ENCODE data around the gene SIK2. TPM values are rescaled to one million over a fixed set of nuclear protein-coding genes. Genes with fewer than 3 reads are reported as not detected.

SIK2 gene
- total RNA-seq, 1 donor from 2014 or later: 16.3 TPM

DNA sequence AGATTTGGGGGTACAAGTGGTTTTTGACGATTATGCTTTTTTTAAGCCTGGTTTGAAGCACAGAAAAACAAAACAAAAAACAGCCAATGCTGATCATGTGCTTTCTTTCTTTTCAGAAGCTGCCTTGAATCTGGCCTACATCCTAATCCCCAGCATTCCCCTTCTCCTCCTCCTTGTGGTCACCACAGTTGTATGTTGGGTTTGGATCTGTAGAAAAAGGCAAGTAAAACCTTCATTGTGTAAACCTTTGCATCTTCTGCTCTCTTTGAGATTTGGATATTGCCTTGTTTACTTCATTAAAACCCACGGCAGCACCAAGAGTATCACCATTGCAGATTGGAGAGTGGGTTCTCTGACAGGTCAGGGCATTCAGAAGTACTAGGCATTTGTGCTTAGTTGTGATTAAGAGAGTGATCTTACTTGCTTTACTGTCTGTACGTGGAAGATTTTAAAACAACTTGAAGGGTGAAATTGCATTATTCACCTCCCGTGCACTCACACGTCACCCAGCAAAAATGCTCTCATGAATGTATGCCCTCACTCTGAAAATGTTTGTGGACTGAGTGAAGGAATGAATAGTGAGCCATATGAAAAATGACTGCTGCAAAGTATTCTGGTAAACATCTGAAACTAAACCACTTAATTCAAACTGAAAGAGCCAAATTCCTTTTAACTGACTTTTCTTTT, 44.7 kb upstream of the SIK2 start:
- no peak for TF ChIP-seq EZH2 (IDR thresholded peaks at IDR 0.05)
- Histone ChIP-seq H2AFZ (replicated peaks) (no peak overlapping the region), H3K27ac (no peak overlapping the region), H3K9ac (no peak overlapping the region), H3F3A (ENCODE audit: low read depth) (no peaks in the 10 kb centered on the region), H4K20me1 (ENCODE audit: low read depth) (no peaks in the 10 kb centered on the region), H3K36me3 (no peaks in the 10 kb centered on the region), H3K9me3 (ENCODE audit: low read depth) (no peaks in the 10 kb centered on the region), H3K4me1 (peaks cover 7% of the 10 kb centered on the region), H3K79me2 (ENCODE audit: low read depth) (no peaks in the 10 kb centered on the region), H3K27me3 (no peaks in the 10 kb centered on the region), H3K4me3 (no peak overlapping the region), H3K4me2 (no peak overlapping the region)
- H3K4me1 Mint-ChIP-seq: no peaks in the 10 kb centered on the region
- H3K4me3 Mint-ChIP-seq: no peak overlapping the region
- no peaks in the 10 kb centered on the region for H3K27me3 Mint-ChIP-seq (ENCODE audit: insufficient read depth, low read depth)
- no peaks in the 10 kb centered on the region for H3K36me3 Mint-ChIP-seq
- no peak for DNase-seq (ENCODE audit: low spot score)
- no peak overlapping the region for H3K27ac Mint-ChIP-seq
- peaks cover 8% of the 10 kb centered on the region for H3K9me3 Mint-ChIP-seq

DNA sequence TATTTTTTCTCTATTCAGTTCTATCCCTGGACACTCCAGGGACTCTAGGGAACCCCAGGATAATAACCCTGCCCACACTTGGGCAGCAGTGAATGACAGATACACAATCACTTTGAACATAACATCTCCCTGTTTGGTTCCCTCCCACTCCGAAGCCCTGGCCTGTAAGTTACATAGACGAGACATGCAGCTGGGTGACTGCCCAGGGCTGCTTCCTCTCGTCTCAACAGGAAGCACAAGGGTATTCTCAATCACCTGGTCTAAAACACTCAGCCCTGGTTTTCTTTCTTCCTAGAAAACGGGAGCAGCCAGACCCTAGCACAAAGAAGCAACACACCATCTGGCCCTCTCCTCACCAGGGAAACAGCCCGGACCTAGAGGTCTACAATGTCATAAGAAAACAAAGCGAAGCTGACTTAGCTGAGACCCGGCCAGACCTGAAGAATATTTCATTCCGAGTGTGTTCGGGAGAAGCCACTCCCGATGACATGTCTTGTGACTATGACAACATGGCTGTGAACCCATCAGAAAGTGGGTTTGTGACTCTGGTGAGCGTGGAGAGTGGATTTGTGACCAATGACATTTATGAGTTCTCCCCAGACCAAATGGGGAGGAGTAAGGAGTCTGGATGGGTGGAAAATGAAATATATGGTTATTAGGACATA, 42.3 kb upstream of the SIK2 start:
- Histone ChIP-seq H3K27ac (no peak overlapping the region), H3K9me3 (ENCODE audit: low read depth) (no peaks in the 10 kb centered on the region), H3K79me2 (ENCODE audit: low read depth) (no peaks in the 10 kb centered on the region), H2AFZ (replicated peaks) (no peak overlapping the region), H3K9ac (no peak overlapping the region), H3F3A (ENCODE audit: low read depth) (no peaks in the 10 kb centered on the region), H3K4me3 (no peak overlapping the region), H3K36me3 (no peaks in the 10 kb centered on the region), H4K20me1 (ENCODE audit: low read depth) (no peaks in the 10 kb centered on the region), H3K4me2 (no peak overlapping the region), H3K4me1 (peaks cover 7% of the 10 kb centered on the region), H3K27me3 (no peaks in the 10 kb centered on the region)
- H3K36me3 Mint-ChIP-seq: no peaks in the 10 kb centered on the region
- H3K4me1 Mint-ChIP-seq: no peaks in the 10 kb centered on the region
- no peak overlapping the region for H3K27ac Mint-ChIP-seq
- H3K27me3 Mint-ChIP-seq (ENCODE audit: insufficient read depth, low read depth): peaks cover 2% of the 10 kb centered on the region
- no peak for TF ChIP-seq EZH2phosphoT487 (IDR thresholded peaks at IDR 0.05)
- TF ChIP-seq, protein P1, sequence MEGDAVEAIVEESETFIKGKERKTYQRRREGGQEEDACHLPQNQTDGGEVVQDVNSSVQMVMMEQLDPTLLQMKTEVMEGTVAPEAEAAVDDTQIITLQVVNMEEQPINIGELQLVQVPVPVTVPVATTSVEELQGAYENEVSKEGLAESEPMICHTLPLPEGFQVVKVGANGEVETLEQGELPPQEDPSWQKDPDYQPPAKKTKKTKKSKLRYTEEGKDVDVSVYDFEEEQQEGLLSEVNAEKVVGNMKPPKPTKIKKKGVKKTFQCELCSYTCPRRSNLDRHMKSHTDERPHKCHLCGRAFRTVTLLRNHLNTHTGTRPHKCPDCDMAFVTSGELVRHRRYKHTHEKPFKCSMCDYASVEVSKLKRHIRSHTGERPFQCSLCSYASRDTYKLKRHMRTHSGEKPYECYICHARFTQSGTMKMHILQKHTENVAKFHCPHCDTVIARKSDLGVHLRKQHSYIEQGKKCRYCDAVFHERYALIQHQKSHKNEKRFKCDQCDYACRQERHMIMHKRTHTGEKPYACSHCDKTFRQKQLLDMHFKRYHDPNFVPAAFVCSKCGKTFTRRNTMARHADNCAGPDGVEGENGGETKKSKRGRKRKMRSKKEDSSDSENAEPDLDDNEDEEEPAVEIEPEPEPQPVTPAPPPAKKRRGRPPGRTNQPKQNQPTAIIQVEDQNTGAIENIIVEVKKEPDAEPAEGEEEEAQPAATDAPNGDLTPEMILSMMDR (IDR thresholded peaks at IDR 0.05): no peak
- TF ChIP-seq EZH2 (IDR thresholded peaks at IDR 0.05): no peak
- H3K4me3 Mint-ChIP-seq: no peak overlapping the region
- H3K9me3 Mint-ChIP-seq: peaks cover 8% of the 10 kb centered on the region
- DNase-seq (ENCODE audit: low spot score): no peak

DNA sequence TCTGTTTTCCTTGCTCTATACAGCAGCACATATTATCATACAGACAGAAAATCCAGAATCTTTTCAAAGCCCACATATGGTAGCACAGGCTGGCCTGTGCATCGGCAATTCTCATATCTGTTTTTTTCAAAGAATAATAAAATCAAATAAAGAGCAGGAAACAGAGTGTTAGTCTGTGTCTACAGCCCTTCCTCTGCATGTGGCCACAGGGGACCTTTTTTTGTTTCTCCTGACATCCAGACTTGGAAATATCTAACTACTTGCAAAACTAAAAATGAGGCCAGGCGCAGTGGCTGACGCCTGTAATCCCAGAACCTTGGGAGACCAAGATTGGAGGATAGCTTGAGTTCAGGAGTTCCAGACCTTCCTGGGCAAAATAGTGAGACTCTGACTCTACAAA, 41.4 kb upstream of the SIK2 start:
- Histone ChIP-seq H3K4me2 (no peak overlapping the region), H3F3A (ENCODE audit: low read depth) (no peaks in the 10 kb centered on the region), H2AFZ (replicated peaks) (no peak overlapping the region), H3K27me3 (no peaks in the 10 kb centered on the region), H3K9me3 (ENCODE audit: low read depth) (no peaks in the 10 kb centered on the region), H3K4me3 (no peak overlapping the region), H3K27ac (no peak overlapping the region), H3K36me3 (no peaks in the 10 kb centered on the region), H3K9ac (no peak overlapping the region), H4K20me1 (ENCODE audit: low read depth) (no peaks in the 10 kb centered on the region), H3K79me2 (ENCODE audit: low read depth) (no peaks in the 10 kb centered on the region), H3K4me1 (peaks cover 7% of the 10 kb centered on the region)
- Mint-ChIP-seq H3K36me3 (no peaks in the 10 kb centered on the region), H3K27me3 (ENCODE audit: insufficient read depth, low read depth) (peaks cover 2% of the 10 kb centered on the region), H3K9me3 (peaks cover 5% of the 10 kb centered on the region), H3K4me3 (no peak overlapping the region), H3K4me1 (no peaks in the 10 kb centered on the region), H3K27ac (no peak overlapping the region)
- TF ChIP-seq, protein P1 (IDR thresholded peaks at IDR 0.05): no peak
- TF ChIP-seq EZH2phosphoT487 (IDR thresholded peaks at IDR 0.05): no peak
- TF ChIP-seq EZH2 (IDR thresholded peaks at IDR 0.05): no peak
- no peak for DNase-seq (ENCODE audit: low spot score)

DNA sequence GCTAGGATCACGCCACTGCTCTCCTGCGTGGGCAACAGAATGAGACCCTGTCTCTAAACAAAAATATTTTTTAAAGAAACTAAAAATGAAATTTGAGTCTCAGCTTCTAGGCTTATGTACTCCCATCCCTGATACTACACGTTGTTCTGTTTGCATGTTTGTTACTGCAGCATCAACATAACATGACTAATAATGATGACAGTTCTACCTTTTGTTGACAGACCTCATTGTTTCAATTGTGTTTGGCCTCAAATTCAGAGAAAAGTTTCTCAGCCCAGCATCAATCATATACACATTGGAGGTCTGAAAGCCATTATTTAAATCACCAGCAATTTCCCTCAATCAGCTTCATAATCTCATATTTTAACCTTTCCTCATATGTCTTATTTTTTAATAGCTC, 40.9 kb upstream of the SIK2 start:
- Mint-ChIP-seq H3K4me3 (no peak overlapping the region), H3K4me1 (peaks cover 3% of the 10 kb centered on the region), H3K36me3 (no peaks in the 10 kb centered on the region), H3K27ac (no peak overlapping the region), H3K27me3 (ENCODE audit: insufficient read depth, low read depth) (peaks cover 2% of the 10 kb centered on the region), H3K9me3 (peaks cover 5% of the 10 kb centered on the region)
- H3K27ac ChIP-seq: no peak overlapping the region
- H3K4me2 ChIP-seq: no peak overlapping the region
- no peaks in the 10 kb centered on the region for H4K20me1 ChIP-seq (ENCODE audit: low read depth)
- no peaks in the 10 kb centered on the region for H3K36me3 ChIP-seq
- H3K27me3 ChIP-seq: no peaks in the 10 kb centered on the region
- H3K4me1 ChIP-seq: peaks cover 7% of the 10 kb centered on the region
- no peak for TF ChIP-seq EZH2 (IDR thresholded peaks at IDR 0.05)
- TF ChIP-seq, protein P1 (IDR thresholded peaks at IDR 0.05): no peak
- TF ChIP-seq EZH2phosphoT487 (IDR thresholded peaks at IDR 0.05): no peak
- H3K9ac ChIP-seq: no peak overlapping the region
- H3K79me2 ChIP-seq (ENCODE audit: low read depth): no peaks in the 10 kb centered on the region
- no peak overlapping the region for H3K4me3 ChIP-seq
- no peak overlapping the region for H2AFZ ChIP-seq (replicated peaks)
- no peaks in the 10 kb centered on the region for H3F3A ChIP-seq (ENCODE audit: low read depth)
- H3K9me3 ChIP-seq (ENCODE audit: low read depth): no peaks in the 10 kb centered on the region
- no peak for DNase-seq (ENCODE audit: low spot score)
